Neutrophil (primary cell): ENCODE data around the gene C13orf46.

Source experiments
- H3K27ac ChIP-seq: fragments of 200-600 bp; sonication (generic); 2 replicates; pipeline ENCODE4 v1.5.1; 2016; ENCODE audit warnings: mild to moderate bottlenecking, moderate library complexity
- H3K27me3 ChIP-seq: fragments of 200-600 bp; sonication (generic); 2 replicates; pipeline ENCODE4 v1.6.0; 2016; ENCODE audit warnings: mild to moderate bottlenecking
- H3K36me3 ChIP-seq: fragments of 200-600 bp; sonication (generic); 2 replicates; pipeline ENCODE4 v1.5.1; 2017
- H3K4me1 ChIP-seq, 2 experiments: fragments of 200-600 bp in 1 of 2; sonication (generic) in 1 of 2; 1 replicate in 1 of 2; 2 replicates in 1 of 2; pipeline versions ENCODE4 v1.5.1 to v1.6.1; 2013 to 2016; ENCODE audit warnings: low read depth in 1 of 2, low read length in 1 of 2, mild to moderate bottlenecking in 1 of 2, moderate library complexity in 1 of 2; ENCODE audit not compliant: control insufficient read depth in 1 of 2, insufficient read depth in 1 of 2
- H3K4me3 ChIP-seq, 2 experiments: fragments of 200-600 bp in 1 of 2; sonication (generic) in 1 of 2; 1 replicate in 1 of 2; 2 replicates in 1 of 2; pipeline ENCODE4 v1.5.1; 2013 to 2016; ENCODE audit warnings: low read depth in 1 of 2, low read length in 1 of 2, mild to moderate bottlenecking in 1 of 2, moderate library complexity in 1 of 2
- H3K9me3 ChIP-seq: fragments of 200-600 bp; sonication (generic); 2 replicates; pipeline ENCODE4 v1.5.1; 2016
- TF ChIP-seq, protein P1 (sequence below): fragments of 200-600 bp; sonication (generic); IDR thresholded peaks from 2 replicates; pipeline ENCODE4 v1.5.1; 2016; ENCODE audit warnings: antibody characterized with exemption

Gene C13orf46

DNA sequence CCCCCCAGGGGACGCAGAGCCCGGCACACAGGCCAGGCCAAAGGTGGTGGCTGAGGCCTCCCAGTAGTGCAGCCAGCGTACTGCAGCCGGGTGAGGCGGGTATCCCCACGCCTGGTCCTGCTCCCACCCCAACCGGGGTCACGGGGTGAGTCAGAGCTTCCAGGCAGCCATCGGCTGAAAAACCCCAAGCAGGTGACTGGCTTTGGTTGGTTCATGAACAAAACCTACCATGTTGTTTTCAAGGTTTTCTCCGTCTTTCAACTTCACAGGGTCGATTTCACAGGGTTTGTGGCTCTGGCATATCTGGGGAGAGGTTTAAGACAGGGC lies 42.1 kb upstream of the C13orf46 start:
- Histone ChIP-seq H3K27ac (no peak overlapping the region), H3K4me1 (no peaks in the 10 kb centered on the region), H3K9me3 (no peaks in the 10 kb centered on the region), H3K27me3 (no peaks in the 10 kb centered on the region), H3K36me3 (peaks cover 89% of the 10 kb centered on the region), H3K4me3 (no peak overlapping the region)
- TF ChIP-seq, protein P1, sequence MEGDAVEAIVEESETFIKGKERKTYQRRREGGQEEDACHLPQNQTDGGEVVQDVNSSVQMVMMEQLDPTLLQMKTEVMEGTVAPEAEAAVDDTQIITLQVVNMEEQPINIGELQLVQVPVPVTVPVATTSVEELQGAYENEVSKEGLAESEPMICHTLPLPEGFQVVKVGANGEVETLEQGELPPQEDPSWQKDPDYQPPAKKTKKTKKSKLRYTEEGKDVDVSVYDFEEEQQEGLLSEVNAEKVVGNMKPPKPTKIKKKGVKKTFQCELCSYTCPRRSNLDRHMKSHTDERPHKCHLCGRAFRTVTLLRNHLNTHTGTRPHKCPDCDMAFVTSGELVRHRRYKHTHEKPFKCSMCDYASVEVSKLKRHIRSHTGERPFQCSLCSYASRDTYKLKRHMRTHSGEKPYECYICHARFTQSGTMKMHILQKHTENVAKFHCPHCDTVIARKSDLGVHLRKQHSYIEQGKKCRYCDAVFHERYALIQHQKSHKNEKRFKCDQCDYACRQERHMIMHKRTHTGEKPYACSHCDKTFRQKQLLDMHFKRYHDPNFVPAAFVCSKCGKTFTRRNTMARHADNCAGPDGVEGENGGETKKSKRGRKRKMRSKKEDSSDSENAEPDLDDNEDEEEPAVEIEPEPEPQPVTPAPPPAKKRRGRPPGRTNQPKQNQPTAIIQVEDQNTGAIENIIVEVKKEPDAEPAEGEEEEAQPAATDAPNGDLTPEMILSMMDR, result no peak

- Histone ChIP-seq H3K9me3 (no peaks in the 10 kb centered on the region), H3K27ac (no peak overlapping the region), H3K4me3 (no peak overlapping the region), H3K27me3 (no peaks in the 10 kb centered on the region), H3K36me3 (peaks cover 89% of the 10 kb centered on the region), H3K4me1 (no peaks in the 10 kb centered on the region)
- TF ChIP-seq, protein P1, result no peak
These were observed 41.5 kb upstream of the C13orf46 start for GRCh38 chr13:114015111-114015968.

- H3K4me1 ChIP-seq, result no peaks in the 10 kb centered on the region
- no peaks in the 10 kb centered on the region for H3K9me3 ChIP-seq
- peaks cover 94% of the 10 kb centered on the region for H3K36me3 ChIP-seq
- TF ChIP-seq, protein P1, result no peak
- no peak overlapping the region for H3K4me3 ChIP-seq
- H3K27ac ChIP-seq, result no peak overlapping the region
- H3K27me3 ChIP-seq, result no peaks in the 10 kb centered on the region
These were observed 40.2 kb upstream of the C13orf46 start for GRCh38 chr13:114013952-114014629.

DNA sequence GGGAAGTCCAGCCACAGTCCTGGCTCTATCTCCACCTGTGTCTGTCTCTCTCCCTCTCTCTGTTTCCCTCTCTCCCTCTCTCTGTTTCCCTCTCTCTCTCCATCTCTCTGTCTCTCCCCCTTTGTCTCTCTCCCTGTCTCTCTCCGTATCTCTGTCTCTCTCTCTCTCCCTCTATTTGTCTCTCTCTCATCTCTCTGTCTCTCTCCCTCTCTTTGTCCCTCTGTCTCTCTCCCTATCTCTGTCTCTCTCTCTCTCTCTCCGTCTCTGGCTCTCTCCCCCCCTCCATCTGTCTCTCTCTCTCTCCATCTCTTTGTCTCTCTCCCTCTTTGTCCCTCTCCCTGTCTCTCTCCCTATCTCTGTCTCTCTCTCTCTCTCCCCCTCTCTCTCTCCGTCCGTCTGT lies 39.5 kb upstream of the C13orf46 start:
- Histone ChIP-seq H3K27ac (no peak overlapping the region), H3K27me3 (no peaks in the 10 kb centered on the region), H3K36me3 (peaks cover 90% of the 10 kb centered on the region), H3K4me3 (no peak overlapping the region), H3K4me1 (no peaks in the 10 kb centered on the region), H3K9me3 (no peaks in the 10 kb centered on the region)
- TF ChIP-seq, protein P1, result no peak

DNA sequence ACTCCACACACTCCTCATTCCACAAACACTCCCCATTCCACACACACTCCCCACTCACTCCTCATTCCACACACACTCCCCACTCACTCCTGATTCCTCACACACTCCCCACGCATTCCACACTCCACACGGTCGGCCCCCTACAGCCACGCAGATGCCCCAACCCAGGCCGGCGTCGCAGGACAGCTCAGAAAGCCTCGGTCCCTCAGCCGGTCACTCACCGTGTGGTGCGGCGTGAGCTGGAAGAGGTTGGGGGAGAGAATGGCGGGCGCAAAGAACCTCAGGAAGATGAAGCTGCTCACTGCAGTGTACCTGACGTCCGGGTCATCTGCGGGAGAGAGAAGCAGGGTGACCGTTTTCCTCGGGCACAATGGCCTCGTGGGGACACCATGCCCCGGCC lies 39.0 kb upstream of the C13orf46 start:
- TF ChIP-seq, protein P1, result no peak
- Histone ChIP-seq H3K4me3 (no peak overlapping the region), H3K27me3 (no peaks in the 10 kb centered on the region), H3K9me3 (no peaks in the 10 kb centered on the region), H3K36me3 (peaks cover 86% of the 10 kb centered on the region), H3K4me1 (no peaks in the 10 kb centered on the region), H3K27ac (no peak overlapping the region)
